ENCODE measurements around the gene ST3GAL3. TPM values are rescaled to one million over a fixed set of nuclear protein-coding genes. Genes with fewer than 3 reads are reported as not detected.

ST3GAL3 gene
- total RNA-seq, 1 experiment from 2014 or later, result 8.3 TPM

GRCh38 chr1:43731867-43732531 lies 24.7 kb downstream of the ST3GAL3 start:
- H2BK12ac ChIP-seq (ENCODE audit: insufficient read length, low read depth, low read length), result no peak overlapping the region
- peaks cover 4 to 5% of the 10 kb centered on the region in 2 experiments; a peak in 3 of 4 replicates for H3K4me1 Mint-ChIP-seq
- no peak overlapping the region for H3K4me3 Mint-ChIP-seq
- H3K4ac ChIP-seq (ENCODE audit: low read depth, low read length), result no peak overlapping the region
- no peak overlapping the region for H2BK5ac ChIP-seq (ENCODE audit: insufficient read length, low read length)
- H3K23ac ChIP-seq (ENCODE audit: insufficient read length, low read depth, low read length), result no peak overlapping the region
- H3K27ac Mint-ChIP-seq, result no peak overlapping the region; a peak in 2 of 7 replicates
- H4K5ac ChIP-seq (ENCODE audit: insufficient read length, low read depth, low read length), result no peak overlapping the region
- TF ChIP-seq CTCF (conservative IDR thresholded peaks at IDR 0.05), result no peak
- no peaks in the 10 kb centered on the region for H3K36me3 Mint-ChIP-seq (ENCODE audit: insufficient read depth in 1 of 3, low read depth in 3 of 3)
- no peak overlapping the region for H4K91ac ChIP-seq (ENCODE audit: insufficient read length, low read depth, low read length)
- DNase-seq, result no peak
- H2AK5ac ChIP-seq (ENCODE audit: insufficient read length, low read length), result no peak overlapping the region
- H3K27ac ChIP-seq (ENCODE audit: insufficient read length, low read depth, low read length), result no peak overlapping the region
- H2BK20ac ChIP-seq (ENCODE audit: low read depth, low read length, poor library complexity, severe bottlenecking), result no peak overlapping the region
- no peaks in the 10 kb centered on the region for H3K23me2 ChIP-seq (ENCODE audit: insufficient read length, low read depth, low read length, poor library complexity, severe bottlenecking)
- H2BK120ac ChIP-seq (ENCODE audit: low read depth, low read length, poor library complexity, severe bottlenecking), result no peak overlapping the region
- no peak overlapping the region for H3K4me2 ChIP-seq (ENCODE audit: insufficient read depth, insufficient read length, low read length)
- H3K4me1 ChIP-seq (ENCODE audit: insufficient read depth, low read length), result no peaks in the 10 kb centered on the region
- no peaks in the 10 kb centered on the region for H3K79me1 ChIP-seq (ENCODE audit: insufficient read depth, low read depth, low read length, poor library complexity, severe bottlenecking)
- H3K9ac ChIP-seq (ENCODE audit: extremely low read depth, insufficient read length, low read length), result no peak overlapping the region
- H3K27me3 ChIP-seq (ENCODE audit: insufficient read depth, low read length), result no peaks in the 10 kb centered on the region
- no peak overlapping the region for H3T11ph ChIP-seq (ENCODE audit: low read length)
- WGBS (ENCODE audit: extremely low coverage, insufficient read length, low lambda C conversion rate), result no CpG with 5 or more reads among the region's 7 CpGs
- H2AFZ ChIP-seq (ENCODE audit: low read length), result no peak overlapping the region
- no peaks in the 10 kb centered on the region for H3K9me3 ChIP-seq (ENCODE audit: control insufficient read depth, low read depth, low read length)
- H4K8ac ChIP-seq (replicated peaks; ENCODE audit: insufficient read length, low read depth, low read length), result no peak overlapping the region
- H3K27me3 Mint-ChIP-seq (ENCODE audit: low read depth), result no peaks in the 10 kb centered on the region
- H4K20me1 ChIP-seq (ENCODE audit: control insufficient read depth, insufficient read depth, insufficient read length), result no peaks in the 10 kb centered on the region
- H3K18ac ChIP-seq (ENCODE audit: insufficient read length, low read depth, low read length), result no peak overlapping the region
- no peak overlapping the region for H3K14ac ChIP-seq (ENCODE audit: insufficient read depth, low read length)
- no peaks in the 10 kb centered on the region for H3K9me3 Mint-ChIP-seq
- H3K56ac ChIP-seq (ENCODE audit: insufficient read length, low read depth, low read length), result no peak overlapping the region
- H3K79me2 ChIP-seq (ENCODE audit: insufficient read depth, low read length), result no peaks in the 10 kb centered on the region
- no peak overlapping the region for H2BK15ac ChIP-seq (ENCODE audit: low read depth, low read length)
